Islet precursor cell (in vitro differentiated cells): ENCODE results near the gene TTL.
"Not testable (repeated sequence)": the region's sequence is repeated elsewhere in the genome, so short reads cannot be mapped to it uniquely, and the experiment has no call there.

Experiments
- DNase-seq: peaks from one replicate; pipeline ENCODE4 v3.0.0-alpha.2; 2018

TTL gene

DNA sequence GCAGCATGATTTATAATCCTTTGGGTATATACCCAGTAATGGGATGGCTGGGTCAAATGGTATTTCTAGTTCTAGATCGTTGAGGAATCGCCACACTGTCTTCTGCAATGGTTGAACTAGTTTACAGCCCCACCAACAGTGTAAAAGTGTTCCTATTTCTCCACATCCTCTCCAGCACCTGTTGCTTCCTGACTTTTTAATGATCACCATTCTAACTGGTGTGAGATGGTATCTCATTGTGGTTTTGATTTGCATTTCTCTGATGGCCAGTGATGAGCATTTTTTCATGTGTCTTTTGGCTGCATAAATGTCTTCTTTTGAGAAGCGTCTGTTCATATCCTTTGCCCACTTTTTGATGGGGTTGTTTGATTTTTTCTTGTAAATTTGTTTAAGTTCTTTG, 42.3 kb downstream of the TTL start:
- DNase-seq, result not testable (repeated sequence)

DNA sequence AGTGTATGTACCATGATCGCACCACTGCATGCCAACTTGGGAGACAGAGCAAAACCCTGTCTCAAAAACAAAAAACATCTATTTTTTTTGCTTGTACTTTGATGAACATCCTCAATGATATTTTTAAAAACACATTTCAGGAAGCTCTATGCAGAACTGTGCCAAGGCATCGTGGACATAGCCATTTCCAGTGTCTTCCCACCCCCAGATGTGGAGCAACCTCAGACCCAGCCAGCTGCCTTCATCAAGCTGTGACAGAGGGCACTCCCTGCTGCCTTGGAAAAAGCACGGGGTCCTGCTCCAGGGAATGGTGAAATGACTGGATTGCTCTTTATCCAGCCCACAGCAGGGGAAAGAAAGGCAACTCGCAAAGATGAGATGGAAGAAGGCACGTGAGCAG, 46.6 kb downstream of the TTL start:
- no peak for DNase-seq

DNA sequence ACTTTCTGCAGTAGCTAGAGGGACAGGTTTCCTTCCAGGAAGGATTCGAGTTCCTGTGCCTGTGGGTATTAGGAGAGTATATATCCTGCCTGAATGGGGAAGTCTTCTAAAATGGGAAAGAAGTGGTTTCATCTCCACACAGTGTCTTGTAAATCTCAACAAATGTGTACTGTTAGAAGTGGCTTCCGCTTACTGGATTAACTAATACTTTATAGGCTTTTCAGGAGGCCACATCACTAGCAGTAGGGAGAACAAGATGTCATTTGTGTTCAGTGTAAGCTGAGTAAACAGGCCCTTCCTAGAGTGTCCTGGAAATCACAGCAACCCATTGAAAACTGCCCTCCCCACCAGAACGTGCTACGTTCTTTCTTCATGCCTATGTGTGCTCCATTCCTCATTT, 47.8 kb downstream of the TTL start:
- no peak for DNase-seq

DNA sequence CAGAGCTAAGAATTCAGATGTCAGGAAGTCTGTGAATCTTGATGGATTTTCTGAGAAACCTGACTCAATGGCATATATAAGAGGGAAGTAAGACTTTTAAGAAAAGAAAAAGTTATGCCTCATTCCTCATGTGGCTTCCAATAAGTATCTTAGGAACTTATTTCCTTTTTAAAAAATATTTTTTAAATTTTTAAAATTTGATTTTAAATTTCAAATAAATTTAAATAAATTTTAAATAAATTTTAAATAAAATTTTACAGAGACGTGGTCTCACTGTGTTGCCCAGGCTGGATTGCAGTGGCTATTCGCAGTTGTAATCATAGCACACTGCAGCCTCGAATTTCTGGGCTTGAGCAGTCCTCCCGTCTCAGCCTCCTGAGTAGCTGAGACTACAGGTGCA, 48.8 kb downstream of the TTL start:
- DNase-seq, result no peak

DNA sequence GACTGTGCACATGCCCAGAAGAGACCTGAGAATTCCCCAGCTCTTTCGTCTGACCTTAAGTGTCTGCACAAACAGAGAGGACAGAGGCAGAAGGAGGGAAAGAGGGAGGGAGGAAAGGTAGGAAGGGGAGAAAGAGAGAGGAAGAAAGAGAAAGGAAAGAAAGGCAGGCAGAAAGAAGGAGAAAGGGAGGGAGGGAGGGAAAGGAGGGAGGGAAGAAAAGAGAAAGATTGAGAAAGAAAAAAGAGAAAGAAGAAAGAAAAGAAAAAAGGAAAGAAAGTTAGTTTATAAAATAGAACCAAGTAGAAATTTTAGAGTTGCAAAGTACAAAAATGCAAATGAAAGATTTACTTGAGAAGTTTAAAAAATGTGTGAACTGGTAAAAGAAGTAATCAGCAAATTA, 52.9 kb downstream of the TTL start:
- DNase-seq, result no peak

DNA sequence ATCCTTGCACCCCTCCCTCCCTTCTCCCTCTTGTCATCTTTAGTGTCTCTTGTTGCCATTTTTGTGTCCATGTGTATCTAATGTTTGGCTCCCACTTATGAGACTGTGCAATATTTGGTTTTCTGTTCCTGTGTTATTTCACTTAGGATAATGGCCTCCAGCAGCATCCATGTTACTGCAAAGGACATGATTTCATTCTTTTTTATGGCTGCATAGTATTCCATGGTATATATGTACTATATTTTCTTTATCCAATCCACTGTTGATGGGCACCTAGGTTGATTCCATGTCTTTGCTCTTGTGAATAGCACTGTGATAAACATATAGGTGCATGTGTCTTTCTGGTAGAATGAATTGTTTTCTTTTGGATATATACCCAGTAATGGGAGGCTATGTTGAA, 54.7 kb downstream of the TTL start:
- DNase-seq, result not testable (repeated sequence)

DNA sequence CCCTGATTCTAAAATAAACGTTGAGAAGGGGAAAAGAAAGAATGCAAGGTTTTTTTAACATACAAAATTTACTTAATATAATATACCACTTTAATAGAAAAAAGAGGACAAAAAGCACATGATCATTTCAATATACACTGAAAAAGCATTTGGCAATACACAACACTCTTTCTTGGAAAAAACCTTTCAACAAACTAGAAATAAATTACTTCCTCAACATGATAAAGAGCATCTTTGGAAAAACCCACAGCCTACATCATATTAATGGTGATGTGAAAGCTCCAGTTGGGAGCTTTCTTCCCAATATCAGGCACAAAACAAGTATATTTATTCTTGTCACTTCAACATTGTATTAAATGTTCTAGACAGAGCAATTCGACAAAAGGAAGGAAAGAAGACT, 57.4 kb downstream of the TTL start:
- no peak for DNase-seq

DNA sequence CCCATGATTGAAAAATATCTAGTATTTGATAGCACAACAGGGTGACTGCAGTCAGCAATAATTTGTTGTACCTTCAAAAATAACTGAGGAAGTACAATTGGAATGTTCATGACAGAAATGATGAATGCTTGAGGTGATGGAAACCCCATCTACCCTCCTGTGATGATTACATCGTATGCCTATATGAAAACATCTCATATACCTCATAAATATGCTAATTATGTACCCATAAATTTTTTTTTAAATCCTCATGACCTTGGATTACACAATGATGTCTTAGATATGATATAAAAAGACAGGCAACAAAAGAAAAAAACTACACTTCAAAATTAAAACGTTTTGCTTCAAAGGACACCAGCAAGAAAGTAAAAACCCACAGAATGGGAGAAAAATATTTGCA, 59.0 kb downstream of the TTL start:
- DNase-seq, result no peak

DNA sequence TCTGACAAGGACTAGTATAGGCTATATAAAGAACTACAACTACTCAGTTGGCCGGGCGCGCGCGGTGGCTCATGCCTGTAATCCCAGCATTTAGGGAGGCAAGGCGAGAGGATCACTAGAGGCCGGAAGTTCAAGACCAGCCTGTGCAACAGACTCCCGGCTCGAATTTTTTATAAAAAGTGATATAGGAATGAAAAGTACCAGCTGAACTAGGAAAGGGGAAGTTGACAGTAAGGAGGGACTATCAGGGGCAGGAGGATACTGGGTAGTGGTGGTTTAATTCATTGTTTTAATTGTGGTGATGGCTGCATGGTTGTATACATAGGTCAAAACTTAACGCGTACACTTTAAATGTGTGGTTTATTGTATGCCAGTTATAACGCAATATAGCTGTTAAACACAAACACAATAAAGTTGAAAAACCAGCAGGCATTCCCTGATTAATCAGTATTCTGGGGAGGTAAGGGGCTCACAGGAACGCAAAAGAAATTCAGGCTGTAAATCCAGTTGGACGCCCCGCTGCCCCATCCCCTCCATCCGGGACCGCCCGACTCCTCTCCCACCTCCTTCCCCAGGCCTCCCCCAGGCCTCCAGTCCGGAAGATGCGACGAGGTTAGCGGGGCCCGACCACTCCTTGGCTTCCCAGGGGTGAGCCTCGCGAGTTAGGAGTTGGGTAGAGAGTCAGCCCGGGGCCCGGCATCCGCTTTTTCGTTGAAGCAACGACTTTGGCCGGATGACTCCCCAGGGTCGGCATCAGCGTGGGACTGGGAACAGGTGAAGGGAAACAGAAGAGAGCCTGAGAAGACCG, 59.6 kb downstream of the TTL start:
- peak; percentile 90 for DNase-seq

DNA sequence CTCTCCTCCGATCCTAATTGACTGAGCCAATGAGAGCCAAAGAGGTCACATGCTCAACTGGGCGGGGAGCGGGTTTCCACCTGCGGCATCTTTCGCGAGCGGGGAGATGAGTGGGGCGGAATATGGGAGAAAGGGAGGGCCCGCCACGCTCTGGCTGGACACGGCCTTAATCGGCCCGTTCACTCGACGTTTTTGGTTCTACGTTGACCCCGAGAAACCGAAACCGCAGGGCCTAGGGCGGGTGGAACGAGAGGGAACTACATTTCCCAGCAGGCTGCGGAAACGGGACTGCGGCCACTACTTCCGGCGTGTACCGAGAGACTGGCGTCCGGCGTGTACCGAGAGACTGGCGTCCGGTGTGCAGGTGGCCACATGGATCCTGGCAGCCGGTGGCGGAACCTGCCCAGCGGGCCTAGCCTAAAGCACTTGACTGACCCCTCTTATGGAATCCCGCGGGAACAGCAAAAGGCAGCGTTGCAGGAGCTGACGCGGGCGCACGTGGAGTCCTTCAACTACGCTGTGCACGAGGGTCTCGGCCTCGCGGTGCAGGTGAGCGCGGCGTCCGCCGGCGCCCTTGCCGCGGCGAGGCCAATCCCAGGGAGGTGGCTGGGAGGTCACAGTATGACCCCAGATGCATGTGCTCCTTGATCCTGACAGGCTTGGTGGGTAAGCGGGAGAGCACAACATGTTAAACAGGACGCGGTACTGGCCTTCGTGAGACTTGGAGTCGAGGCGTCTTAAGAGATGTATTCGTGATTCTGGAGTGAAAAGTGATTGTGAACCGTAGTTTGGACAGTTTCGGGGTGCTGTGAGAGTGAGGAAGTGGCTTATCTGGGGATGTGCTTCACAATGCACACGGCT, 60.4 kb downstream of the TTL start, which contains the start of gene POLR1B:
Gene POLR1B (plus strand): TSS at position 343 of the 861 bp plus-strand sequence. CDS start 30 bp downstream, at position 373.
- peak; percentile 93 for DNase-seq

DNA sequence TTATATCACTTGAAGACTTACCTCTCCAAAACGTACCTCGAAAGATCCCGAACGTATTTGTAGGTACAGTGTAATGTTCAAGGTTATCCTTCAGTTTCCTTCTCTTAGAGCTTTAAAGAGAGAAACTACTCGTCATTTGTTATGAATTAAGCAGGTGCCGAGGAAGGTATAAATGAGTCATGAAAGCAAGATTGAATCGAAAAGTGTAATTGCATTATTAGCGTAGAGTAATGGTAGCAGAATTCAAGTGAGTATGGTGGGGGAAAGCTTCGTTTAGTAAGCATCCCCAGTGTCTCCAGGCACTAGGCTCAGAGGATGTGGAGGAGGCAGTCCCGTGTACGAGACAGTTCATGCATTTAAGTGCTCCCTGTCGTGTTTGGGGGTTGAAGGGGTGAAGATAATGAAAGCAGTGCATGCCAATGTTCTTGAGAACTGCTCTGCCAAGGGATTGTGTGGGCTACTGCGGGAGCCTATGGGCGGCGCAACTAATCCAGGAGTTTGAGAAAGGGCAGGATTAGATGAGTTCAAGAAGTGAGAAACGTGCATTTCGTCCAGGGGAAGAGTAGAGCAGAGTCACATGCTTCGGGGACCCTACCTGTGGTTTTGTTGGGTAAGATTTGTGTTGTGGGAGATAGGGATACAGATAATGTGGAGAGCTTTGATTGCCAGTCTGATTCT, 61.2 kb downstream of the TTL start:
- no peak for DNase-seq

DNA sequence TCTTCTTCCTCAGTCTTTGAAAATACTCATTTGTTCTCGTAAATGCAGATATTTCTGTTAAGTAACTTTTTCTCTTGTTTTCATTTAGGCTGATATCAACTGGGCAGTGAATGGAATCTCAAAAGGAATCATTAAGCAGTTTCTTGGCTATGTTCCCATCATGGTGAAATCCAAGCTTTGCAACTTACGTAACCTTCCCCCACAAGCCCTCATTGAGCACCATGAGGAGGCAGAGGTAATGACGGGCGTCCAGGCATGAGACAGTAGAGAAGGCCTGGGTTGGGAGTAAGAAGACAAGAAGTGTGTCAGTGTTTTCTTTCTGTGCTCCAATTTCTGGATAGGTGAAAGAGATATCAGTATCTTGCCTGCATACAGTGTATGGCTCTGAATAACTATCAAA, 65.4 kb downstream of the TTL start:
- DNase-seq, result no peak

DNA sequence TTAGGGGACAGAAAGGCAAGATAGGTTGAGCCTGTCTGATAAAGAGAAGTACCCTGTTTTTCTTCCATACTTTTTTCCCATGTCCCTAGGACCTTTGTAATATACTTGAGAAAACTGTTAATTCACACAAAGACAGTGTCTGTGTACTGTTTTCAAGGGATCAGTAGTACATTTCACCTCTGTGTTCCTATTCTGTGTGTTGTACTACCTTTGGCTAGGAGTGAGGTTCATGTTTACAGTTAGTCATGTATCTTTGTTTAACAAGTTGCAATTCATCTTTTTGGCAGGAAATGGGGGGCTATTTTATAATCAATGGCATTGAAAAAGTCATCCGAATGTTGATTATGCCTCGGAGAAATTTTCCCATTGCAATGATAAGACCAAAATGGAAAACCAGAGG, 67.0 kb downstream of the TTL start:
- no peak for DNase-seq

DNA sequence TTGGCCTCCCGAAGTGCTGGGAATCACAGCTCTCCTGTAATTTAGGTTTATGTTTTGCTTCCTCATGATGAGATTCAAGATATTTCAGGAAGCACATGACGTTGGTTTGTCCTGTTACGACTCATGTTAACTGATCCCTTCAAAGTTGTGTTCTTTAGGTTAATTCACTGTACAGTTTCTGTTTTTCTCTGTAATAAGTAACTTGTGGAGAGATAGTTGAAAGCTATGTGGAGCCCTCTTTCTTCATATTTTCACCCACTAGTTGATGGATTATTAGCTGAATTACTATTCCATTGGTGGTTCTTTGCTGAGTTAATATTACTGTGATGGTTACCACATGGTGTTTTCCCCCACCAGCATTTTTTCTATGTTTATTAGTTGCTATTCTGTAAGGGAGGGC, 84.1 kb downstream of the TTL start:
- no peak for DNase-seq

DNA sequence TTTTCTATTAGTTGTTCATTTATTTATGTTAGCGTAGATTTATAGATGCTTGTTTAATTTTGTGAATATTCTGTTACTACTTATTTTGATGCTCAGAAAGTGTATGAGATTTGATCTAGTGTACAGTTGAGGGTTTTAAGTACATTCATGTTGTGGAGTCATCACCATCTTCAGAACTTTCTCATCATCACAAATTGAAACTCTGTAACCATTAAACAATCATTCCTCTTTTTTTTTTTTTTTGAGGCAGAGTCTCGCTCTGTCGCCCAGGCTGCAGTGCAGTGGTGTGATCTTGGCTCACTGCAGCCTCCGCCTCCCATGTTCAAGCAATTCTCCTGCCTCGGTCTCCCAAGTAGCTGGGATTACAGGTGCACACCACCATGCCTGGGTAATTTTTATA, 84.6 kb downstream of the TTL start:
- not testable (repeated sequence) for DNase-seq

DNA sequence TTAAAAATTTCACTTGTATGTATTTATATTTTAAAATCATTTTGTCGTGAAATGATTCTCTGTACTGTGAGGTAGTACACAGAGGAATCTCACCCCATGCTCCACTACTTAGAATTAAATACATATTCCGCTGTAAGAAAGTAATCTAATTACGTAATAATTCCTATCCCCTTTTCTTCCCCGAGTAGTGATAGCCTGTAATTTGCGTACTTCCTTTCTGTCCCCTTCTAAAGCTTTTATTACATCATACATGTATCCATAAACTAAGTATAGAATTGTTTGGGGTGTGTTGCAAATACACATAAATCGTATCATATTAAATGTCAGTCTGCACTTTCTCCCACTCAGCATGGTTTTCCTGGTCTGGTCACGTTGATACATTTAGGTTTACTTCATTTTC, 90.0 kb downstream of the TTL start:
- DNase-seq, result no peak

DNA sequence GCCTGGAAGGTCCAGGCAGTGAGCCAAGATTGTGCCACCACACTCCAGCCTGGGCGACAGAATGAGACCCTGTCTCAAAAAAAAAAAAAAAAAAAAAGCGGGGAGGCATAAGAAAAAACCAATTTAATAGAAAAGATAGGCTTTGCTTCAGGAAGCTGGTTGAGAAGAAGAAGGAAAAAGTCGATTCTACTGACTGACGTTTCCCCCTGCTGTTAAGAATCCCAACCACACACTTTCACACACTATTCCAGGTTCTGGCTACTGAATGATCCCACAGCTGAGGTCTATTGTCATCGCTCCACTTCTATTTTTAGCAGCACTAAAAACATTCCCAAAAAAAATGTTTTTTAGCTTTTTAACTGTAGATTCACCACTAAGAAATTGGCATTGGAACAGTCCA, 95.8 kb downstream of the TTL start:
- DNase-seq, result peak; percentile 43

DNA sequence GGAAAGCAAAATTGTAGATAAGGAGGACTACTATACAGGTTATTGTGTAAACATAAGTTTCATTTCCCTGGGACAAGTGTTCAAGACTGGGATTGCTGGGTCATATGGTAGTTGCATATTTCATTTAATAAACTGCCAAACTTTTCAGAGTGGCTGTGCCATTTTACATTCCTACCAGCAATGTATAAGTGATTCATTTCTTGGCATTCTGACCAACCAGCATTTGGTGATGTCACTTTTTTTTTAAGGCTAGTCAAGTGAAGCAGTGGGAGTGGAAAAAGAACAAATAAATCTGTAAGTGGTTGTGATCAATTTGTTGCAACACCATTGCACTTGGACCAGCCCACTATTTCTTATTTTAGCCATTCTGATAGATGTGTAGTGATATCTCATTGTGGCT, 97.3 kb downstream of the TTL start:
- DNase-seq, result no peak

DNA sequence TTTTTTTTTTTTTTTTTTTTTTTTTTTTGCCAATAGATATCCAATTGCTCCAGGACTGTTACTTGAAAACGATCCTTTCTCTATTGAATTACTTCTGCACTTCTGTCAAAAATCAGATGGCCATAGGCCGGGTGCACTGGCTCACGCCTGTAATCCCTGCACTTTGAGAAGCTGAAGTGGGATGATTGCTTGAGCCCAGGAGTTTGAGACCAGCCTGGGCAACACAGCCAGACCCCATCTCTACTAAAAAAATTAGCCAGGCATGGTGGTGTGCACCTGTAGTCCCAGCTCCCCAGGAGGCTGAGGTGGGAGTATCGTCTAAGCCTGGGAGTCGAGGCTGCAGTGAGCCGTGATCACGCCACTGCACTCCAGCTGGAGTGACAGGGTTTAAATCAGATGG, 98.1 kb downstream of the TTL start:
- peak; percentile 15 for DNase-seq

DNA sequence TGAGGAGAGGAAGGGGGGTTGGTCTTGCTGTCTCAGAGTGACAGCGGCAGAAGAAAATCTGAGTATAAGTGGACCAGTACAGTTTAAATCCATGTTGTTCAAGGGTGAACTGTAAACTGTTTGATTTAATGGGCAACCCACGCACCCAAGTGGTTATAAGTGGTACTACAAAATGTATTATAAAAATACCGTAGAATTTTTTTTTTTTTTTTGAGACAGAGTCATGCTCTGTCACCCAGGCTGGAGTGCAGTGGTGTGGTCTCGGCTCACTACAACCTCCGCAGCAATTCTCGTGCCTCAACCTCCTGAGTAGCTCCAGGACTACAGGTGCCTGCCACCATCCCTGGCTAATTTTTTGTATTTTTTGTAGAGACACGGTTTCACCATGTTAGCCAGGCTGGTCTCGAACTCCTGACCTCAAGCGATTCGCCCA, 100.4 kb downstream of the TTL start:
- no peak for DNase-seq

DNA sequence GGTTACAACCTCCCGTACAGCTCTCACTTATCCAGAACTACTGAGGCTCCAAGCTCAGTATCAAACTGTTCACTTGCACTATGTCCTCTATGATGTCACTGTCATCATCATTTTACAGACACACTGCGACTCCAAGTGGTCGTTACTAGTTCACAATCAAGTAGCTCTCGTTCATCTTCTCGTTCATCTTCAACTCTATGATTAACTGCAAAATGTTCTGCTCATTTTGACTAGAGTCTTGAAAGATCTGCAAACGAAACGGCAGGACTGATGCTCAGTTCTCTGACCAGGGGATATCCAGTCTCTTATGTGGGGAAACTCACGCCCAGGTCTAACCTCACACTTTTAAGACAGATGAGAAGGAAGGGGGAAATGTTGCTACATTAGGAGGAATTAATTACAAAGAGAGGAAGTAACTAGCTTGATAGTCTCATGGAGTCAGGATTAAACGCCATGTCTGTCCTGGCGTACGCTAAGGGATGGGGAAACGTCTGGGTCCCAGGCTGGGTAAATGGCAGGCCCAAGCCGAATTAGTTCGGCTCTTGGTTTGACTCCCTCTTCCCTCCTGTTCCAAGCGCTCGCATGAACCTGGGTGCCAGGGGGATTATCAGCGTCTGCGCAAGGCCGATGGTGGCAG, 101.7 kb downstream of the TTL start:
- DNase-seq, result no peak

DNA sequence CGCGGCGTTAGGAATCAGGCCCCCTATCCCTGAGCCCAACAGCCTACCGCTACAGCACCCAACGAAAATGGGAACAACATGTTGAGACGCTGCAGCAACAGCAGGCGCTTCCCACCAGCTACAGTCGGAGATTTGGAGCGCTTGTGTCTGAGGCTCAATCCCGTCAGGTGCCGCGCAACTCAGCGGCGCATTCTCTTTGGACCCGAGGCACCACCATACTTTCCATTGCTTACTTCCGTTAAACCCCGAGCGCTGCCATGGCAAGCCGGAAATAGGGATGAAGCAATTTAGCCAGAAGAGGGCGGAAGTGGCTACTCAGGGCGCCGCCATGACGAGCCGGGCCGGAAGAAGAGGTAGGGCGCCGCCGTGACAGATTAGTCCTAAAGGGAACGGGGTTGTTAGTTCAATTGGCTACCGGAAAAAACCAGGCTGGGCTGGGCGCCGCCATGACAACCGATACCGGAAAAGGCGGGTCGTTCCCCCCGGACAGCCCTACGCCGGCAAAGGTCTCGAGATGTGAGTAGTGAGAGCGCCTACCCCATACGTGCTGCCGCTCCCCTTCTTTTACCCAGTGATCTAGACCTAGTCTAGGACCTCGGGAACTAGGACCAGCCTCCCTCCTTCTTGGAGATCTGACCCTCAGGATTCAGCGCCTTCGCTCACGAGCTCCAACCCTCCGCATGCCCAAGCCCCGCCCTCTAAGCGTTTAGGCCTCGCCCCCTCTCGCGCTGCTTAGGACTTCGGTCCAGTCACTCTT, 102.4 kb downstream of the TTL start, which contains the start of gene CHCHD5:
Gene CHCHD5 (plus strand): TSS at position 476 of the 757 bp plus-strand sequence. CDS start 39 bp downstream, at position 515.
- peak; percentile 96 for DNase-seq
